ENCODE data around the gene HMGCL.

The HMGCL gene

DNA sequence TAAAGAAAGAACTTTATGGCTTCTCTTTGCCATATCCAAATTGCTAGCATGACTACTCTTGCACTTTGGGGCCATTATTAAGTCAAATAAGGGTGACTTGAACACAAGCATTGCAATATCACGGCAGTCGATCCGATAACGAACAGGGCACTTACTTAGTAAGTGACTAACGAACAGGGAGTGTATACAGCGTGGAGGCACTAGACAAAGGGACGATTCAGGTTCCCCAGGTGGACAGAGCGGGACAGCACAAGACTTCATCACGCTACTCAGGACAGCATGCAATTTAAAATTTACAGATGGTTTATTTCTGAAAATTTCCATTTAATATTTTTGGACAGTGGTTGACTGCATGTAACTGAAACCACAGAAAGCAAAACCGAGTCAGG, 52.4 kb downstream of the HMGCL start:
- no peak for DNase-seq

DNA sequence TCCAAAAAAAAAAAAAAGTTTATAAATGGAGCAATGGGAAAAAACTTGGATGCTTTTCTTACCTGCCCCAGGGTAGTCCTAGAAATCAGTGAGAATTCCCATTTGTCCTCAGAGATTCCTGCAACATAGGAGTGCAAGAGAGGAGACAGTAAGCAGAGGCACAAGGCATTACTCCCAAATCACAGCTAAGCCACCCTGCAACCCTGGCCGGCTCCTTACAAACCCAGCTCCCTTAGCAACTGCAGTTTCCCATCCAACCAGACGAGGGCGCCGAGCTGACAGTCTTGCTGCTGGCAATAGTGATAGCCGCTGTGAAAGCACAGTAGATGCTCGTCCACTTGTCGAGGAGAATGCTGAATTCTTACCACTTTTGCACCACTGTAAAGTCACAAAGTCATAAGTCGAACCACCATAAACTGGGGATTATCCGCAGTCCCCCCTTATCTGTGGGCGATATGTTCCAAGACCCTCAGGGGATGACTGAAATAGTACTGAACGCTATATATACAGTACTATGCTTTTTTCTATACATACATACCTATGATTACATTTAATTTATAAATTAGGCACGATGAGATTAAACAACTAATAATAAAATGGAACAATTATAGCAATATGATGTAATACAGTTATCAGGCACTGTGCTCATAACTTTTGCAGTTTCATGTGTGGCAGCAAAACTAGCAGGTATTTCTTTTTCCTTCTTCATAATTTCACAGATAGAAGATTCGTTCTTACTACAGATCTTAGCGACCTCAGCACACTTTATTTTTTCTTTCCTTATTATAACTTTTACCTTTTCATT, 53.0 kb downstream of the HMGCL start:
- DNase-seq: peak; percentile 27

DNA sequence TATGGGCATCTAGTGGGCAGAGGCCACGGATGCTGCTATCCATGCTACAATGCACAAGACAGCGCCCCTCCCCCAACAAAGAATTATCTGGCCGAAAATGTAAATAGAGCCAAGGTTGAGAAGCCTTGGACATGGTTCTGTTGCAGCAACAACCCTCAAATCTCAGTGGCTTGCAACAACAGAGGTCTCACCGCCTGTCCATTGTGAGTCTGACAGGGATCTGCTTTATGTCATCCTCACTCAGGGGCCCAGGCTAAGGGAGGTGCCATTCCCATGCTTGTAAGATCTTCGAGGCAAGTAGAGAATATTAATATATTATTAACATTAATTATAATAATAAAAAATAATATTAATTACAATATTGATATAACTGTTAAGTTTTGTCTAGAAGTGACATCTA, 56.5 kb downstream of the HMGCL start:
- no peak for DNase-seq

DNA sequence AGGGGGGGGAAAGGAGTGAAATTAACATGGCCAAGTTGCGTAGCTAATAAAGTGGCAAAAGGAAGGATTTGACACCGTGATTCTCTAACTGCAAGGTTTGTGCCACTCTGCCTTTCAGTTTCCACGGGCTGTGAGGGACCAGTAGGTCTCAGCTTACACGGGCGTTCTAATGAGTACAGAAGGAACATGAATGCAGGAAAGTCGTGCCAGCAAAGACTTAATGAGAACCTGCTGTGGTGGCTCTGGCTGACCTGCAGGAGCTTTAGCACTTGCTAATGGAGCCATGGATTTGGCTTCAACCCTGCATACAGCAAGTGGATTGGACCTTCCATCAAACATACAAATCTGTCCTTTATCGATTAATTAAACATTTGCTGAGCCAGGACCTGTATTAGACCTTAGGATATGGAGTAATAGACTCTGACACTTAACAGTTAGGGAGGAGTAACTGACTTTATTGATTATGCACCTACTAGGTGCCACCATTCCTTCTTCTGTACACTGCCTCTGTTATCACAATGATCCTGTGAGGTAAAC, 62.1 kb downstream of the HMGCL start:
- no peak for DNase-seq

GRCh38 chr1:23759277-23759676, 66.0 kb downstream of the HMGCL start:
- no peak for DNase-seq

- no peak for DNase-seq
Measured at GRCh38 chr1:23757812-23758211, 67.4 kb downstream of the HMGCL start.

DNA sequence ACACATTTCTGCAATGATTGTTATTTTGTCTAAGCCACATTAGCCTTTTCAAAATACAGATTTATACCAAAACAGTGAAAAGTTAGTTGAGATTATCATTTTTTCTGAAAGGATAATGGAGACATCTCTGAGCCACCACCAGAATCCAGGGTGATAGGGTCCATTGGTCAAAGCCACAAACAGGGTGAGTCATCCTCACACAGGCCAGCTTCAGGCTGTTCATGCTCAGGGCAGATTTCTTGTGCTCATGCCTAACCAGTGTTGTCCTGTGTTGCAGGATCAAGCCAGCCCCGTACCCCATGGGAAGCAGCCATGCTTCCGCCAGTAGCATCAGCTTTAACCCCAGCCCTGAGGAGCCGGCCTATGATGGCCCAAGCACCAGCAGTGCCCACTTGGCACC, 68.6 kb downstream of the HMGCL start:
- no peak for DNase-seq

DNA sequence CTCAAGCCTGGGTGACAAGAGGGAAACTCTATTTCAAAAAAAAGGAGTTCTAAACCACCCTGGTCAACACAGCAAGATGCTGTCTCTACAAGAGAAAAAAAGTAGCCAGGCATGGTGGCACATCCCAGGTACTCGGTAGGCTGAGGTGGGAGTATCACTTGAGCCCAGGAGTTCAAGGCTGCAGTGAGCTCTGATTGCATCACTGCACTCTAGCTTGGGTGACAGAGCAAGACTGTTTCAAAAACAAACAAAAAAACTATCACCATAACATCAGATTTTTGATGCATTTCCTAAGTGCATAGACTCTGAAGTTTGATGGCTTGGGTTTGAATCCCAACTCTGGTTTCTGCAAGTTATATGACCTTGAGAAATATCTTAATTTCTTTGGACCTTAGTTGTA, 72.3 kb downstream of the HMGCL start:
- no peak for DNase-seq
